ENCODE measurements around the gene ZNF280D.

DNA sequence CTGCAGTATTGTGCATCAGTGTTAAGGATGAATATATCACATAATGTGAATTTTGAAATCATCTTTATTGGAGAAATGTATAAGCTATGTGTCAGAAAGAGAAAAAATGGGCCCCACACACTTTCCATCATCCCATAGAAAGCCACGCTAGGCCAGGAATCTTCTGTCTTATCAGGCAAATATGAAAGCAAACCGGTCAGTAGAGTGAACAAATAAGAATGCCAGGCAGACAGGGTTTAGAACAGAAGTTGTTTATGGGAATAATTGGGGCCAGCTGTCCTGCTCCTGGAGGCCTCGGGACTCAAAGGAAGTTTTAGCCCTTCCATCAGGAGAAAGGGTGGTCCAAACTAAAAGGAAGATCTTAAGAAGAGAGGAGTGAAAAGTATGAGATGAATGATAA, 39.5 kb downstream of the ZNF280D start:
- TF ChIP-seq, protein P1, sequence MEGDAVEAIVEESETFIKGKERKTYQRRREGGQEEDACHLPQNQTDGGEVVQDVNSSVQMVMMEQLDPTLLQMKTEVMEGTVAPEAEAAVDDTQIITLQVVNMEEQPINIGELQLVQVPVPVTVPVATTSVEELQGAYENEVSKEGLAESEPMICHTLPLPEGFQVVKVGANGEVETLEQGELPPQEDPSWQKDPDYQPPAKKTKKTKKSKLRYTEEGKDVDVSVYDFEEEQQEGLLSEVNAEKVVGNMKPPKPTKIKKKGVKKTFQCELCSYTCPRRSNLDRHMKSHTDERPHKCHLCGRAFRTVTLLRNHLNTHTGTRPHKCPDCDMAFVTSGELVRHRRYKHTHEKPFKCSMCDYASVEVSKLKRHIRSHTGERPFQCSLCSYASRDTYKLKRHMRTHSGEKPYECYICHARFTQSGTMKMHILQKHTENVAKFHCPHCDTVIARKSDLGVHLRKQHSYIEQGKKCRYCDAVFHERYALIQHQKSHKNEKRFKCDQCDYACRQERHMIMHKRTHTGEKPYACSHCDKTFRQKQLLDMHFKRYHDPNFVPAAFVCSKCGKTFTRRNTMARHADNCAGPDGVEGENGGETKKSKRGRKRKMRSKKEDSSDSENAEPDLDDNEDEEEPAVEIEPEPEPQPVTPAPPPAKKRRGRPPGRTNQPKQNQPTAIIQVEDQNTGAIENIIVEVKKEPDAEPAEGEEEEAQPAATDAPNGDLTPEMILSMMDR (IDR thresholded peaks at IDR 0.05) = no peak
- no peak for TF ChIP-seq POLR2AphosphoS5 (IDR thresholded peaks at IDR 0.05; ENCODE audit: low read depth, low read length)
- TF ChIP-seq, protein P2, sequence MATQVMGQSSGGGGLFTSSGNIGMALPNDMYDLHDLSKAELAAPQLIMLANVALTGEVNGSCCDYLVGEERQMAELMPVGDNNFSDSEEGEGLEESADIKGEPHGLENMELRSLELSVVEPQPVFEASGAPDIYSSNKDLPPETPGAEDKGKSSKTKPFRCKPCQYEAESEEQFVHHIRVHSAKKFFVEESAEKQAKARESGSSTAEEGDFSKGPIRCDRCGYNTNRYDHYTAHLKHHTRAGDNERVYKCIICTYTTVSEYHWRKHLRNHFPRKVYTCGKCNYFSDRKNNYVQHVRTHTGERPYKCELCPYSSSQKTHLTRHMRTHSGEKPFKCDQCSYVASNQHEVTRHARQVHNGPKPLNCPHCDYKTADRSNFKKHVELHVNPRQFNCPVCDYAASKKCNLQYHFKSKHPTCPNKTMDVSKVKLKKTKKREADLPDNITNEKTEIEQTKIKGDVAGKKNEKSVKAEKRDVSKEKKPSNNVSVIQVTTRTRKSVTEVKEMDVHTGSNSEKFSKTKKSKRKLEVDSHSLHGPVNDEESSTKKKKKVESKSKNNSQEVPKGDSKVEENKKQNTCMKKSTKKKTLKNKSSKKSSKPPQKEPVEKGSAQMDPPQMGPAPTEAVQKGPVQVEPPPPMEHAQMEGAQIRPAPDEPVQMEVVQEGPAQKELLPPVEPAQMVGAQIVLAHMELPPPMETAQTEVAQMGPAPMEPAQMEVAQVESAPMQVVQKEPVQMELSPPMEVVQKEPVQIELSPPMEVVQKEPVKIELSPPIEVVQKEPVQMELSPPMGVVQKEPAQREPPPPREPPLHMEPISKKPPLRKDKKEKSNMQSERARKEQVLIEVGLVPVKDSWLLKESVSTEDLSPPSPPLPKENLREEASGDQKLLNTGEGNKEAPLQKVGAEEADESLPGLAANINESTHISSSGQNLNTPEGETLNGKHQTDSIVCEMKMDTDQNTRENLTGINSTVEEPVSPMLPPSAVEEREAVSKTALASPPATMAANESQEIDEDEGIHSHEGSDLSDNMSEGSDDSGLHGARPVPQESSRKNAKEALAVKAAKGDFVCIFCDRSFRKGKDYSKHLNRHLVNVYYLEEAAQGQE (IDR thresholded peaks at IDR 0.05; ENCODE audit: insufficient read depth in 1 of 2, low read depth in 2 of 2, low read length in 1 of 2) = no peak
- no peak for TF ChIP-seq TCF7L2 (IDR thresholded peaks at IDR 0.05; ENCODE audit: low read depth, low read length)
- TF ChIP-seq SIN3A (IDR thresholded peaks at IDR 0.05; ENCODE audit: borderline replicate concordance, insufficient read depth, low read depth, low read length) = no peak

All from Panc1 (cell line).